CD14-positive monocyte (primary cell): ENCODE results near the gene DGUOK. TPM values are rescaled to one million over a fixed set of nuclear protein-coding genes. Genes with fewer than 3 reads are reported as not detected.

Experiments used
- DNase-seq, 3 donors: peaks; one replicate each; pipeline ENCODE4 v3.0.0-alpha.2; 2011 to 2022
- H2AFZ ChIP-seq: 2 replicates; pipeline ENCODE4 v1.6.0; 2012; ENCODE audit warnings: mild to moderate bottlenecking, low read depth, low read length, inconsistent platforms; ENCODE audit not compliant: insufficient read depth, poor library complexity, severe bottlenecking
- H3K27ac ChIP-seq, 2 donors: 1 replicate in 1 of 2; 2 replicates in 1 of 2; pipeline ENCODE4 v1.5.1; 2012 to 2013; ENCODE audit warnings: low read length in 2 of 2, control low read depth in 1 of 2, inconsistent platforms in 1 of 2, low read depth in 1 of 2, mild to moderate bottlenecking in 1 of 2
- H3K27me3 ChIP-seq, 2 donors: one replicate each; pipeline versions ENCODE4 v1.6.0 to v1.6.1; 2011 to 2013; ENCODE audit warnings: low read length in 2 of 2; ENCODE audit not compliant: control insufficient read depth in 2 of 2, insufficient read depth in 2 of 2
- H3K36me3 ChIP-seq, 2 donors: replicated peaks in 1 of 2; 1 replicate in 1 of 2; 2 replicates in 1 of 2; pipeline versions ENCODE4 v1.5.1 to v1.6.1; 2012 to 2013; ENCODE audit warnings: low read length in 2 of 2, control low read depth in 1 of 2, inconsistent platforms in 1 of 2, mild to moderate bottlenecking in 1 of 2; ENCODE audit not compliant: insufficient read depth in 2 of 2, control insufficient read depth in 1 of 2
- H3K4me1 ChIP-seq, 2 donors: 1 replicate in 1 of 2; 2 replicates in 1 of 2; pipeline versions ENCODE4 v1.5.1 to v1.6.1; 2012 to 2013; ENCODE audit warnings: low read length in 2 of 2, control low read depth in 1 of 2, inconsistent platforms in 1 of 2, mild to moderate bottlenecking in 1 of 2, moderate library complexity in 1 of 2; ENCODE audit not compliant: insufficient read depth in 2 of 2, control insufficient read depth in 1 of 2
- H3K4me2 ChIP-seq: replicated peaks from 2 replicates; pipeline ENCODE3; 2012; ENCODE audit warnings: low read length, moderate library complexity, mild to moderate bottlenecking; ENCODE audit not compliant: poor library complexity, severe bottlenecking; ENCODE audit errors: extremely low read depth
- H3K4me3 ChIP-seq, 3 experiments: fragments of 200-600 bp in 1 of 3; sonication (generic) in 1 of 3; replicated peaks in 1 of 3; 1 replicate in 2 of 3; 2 replicates in 1 of 3; pipeline ENCODE4 v1.5.1; 2011 to 2013; ENCODE audit warnings: low read length in 3 of 3, mild to moderate bottlenecking in 3 of 3, control low read depth in 2 of 3, low read depth in 2 of 3, inconsistent platforms in 1 of 3, moderate library complexity in 1 of 3
- H3K79me2 ChIP-seq: 2 replicates; pipeline ENCODE4 v1.6.0; 2012; ENCODE audit warnings: mild to moderate bottlenecking, control low read depth, inconsistent platforms, low read length, moderate library complexity; ENCODE audit not compliant: insufficient read depth
- H3K9ac ChIP-seq: 2 replicates; pipeline ENCODE4 v1.6.0; 2017; ENCODE audit warnings: low read length, mild to moderate bottlenecking; ENCODE audit not compliant: insufficient read depth, poor library complexity, severe bottlenecking
- H3K9me3 ChIP-seq, 2 donors: replicated peaks in 1 of 2; 1 replicate in 1 of 2; 2 replicates in 1 of 2; pipeline versions ENCODE4 v1.5.1 to v1.6.1; 2012 to 2013; ENCODE audit warnings: low read length in 2 of 2, control low read depth in 1 of 2; ENCODE audit not compliant: control insufficient read depth in 1 of 2, insufficient read depth in 1 of 2
- H4K20me1 ChIP-seq: 2 replicates; pipeline ENCODE4 v1.6.0; 2012; ENCODE audit warnings: mild to moderate bottlenecking, low read length, control low read depth, moderate library complexity; ENCODE audit not compliant: insufficient read depth
- H3K27ac Mint-ChIP-seq, 7 donors: one replicate each; pipeline ENCODE4 v1.8.0; 2020; ENCODE audit warnings: mild to moderate bottlenecking in 7 of 7, mixed read lengths in 7 of 7, moderate library complexity in 6 of 7, inconsistent platforms in 2 of 7
- H3K27me3 Mint-ChIP-seq, 3 donors: one replicate each; pipeline ENCODE4 v1.8.0; 2021 to 2022; ENCODE audit warnings: low read depth in 3 of 3, mild to moderate bottlenecking in 3 of 3, mixed read lengths in 3 of 3, moderate library complexity in 3 of 3, inconsistent platforms in 1 of 3
- H3K36me3 Mint-ChIP-seq, 2 donors: one replicate each; pipeline ENCODE4 v1.8.0; 2020; ENCODE audit warnings: mixed read lengths in 2 of 2, inconsistent platforms in 1 of 2, mild to moderate bottlenecking in 1 of 2
- H3K4me1 Mint-ChIP-seq: one replicate; pipeline ENCODE4 v1.8.0; 2020; ENCODE audit warnings: mild to moderate bottlenecking, mixed read lengths
- H3K4me3 Mint-ChIP-seq, 2 donors: one replicate each; pipeline ENCODE4 v1.8.0; 2020; ENCODE audit warnings: mild to moderate bottlenecking in 2 of 2, mixed read lengths in 2 of 2, moderate library complexity in 1 of 2
- H3K9me3 Mint-ChIP-seq, 7 donors: one replicate each; pipeline ENCODE4 v1.8.0; 2020 to 2022; ENCODE audit warnings: mixed read lengths in 7 of 7, mild to moderate bottlenecking in 6 of 7, moderate library complexity in 6 of 7, inconsistent platforms in 2 of 7
- CTCF ChIP-seq: fragments of 200-600 bp; IDR thresholded peaks from one replicate; pipeline ENCODE4 v1.8.0; 2022; ENCODE audit warnings: antibody characterized with exemption, mild to moderate bottlenecking
- WGBS: methylation state at CpG from one replicate; pipeline ENCODE4 v1.1.5; 2013; ENCODE audit warnings: missing lambda C conversion rate; ENCODE audit not compliant: insufficient coverage; 5-methylcytosine and 5-hydroxymethylcytosine counted together
- intact Hi-C, 2 donors: fragments of 100-400 bp; cut with micrococcal nuclease; formaldehyde crosslinking; loops; one replicate each; pipeline versions ENCODE4 v1.15.0 to v1.15.1; 2023
- polyA plus RNA-seq, 3 donors: library from polyadenylated mRNA; depleted of rRNA in 1 of 3; unstranded in 2 of 3; stranded (reverse) in 1 of 3; fragments of 300-500 nt in 2 of 3; fragments of >200 nt in 1 of 3; fragmentation: Illumina TruSeq in 2 of 3; gene quantifications; 1 replicate in 2 of 3; 2 replicates in 1 of 3; pipeline ENCODE4 v1.2.3, GENCODE V29; 2012 to 2021

Gene DGUOK
- polyA plus RNA-seq, 3 donors = 62.9 to 129 (median 123) TPM

GRCh38 chr2:73984922-73985307, 58.2 kb downstream of the DGUOK start:
- Mint-ChIP-seq H3K36me3 (peaks cover 28 to 42% of the 10 kb centered on the region in 2 donors), H3K9me3 (peaks cover 0 to 3% (median 0%) of the 10 kb centered on the region in 7 donors), H3K27me3 (peaks cover 0 to 3% (median 0%) of the 10 kb centered on the region in 3 donors), H3K4me1 (peaks cover 82% of the 10 kb centered on the region), H3K4me3 (peak overlapping the region in 1 of 2 donors; percentile 31), H3K27ac (no peak overlapping the region)
- peak overlapping the region; percentile 95 for H3K4me2 ChIP-seq
- no peak for DNase-seq
- H2AFZ ChIP-seq = no peak overlapping the region
- intact Hi-C loops = loop anchor here (5.0 to 10.0 kb wide), 6 partner anchors 33 to 160 kb away; partner anchors contain the start of genes DGUOK (in 1 of the 2) and STAMBP (in 1 of the 2)
- 0% methylated on average over 27 of the region's 58 CpGs for WGBS
- H3K27me3 ChIP-seq = no peaks in the 10 kb centered on the region
- H3K36me3 ChIP-seq = peaks cover 11 to 31% of the 10 kb centered on the region in 2 donors
- H4K20me1 ChIP-seq = peaks cover 42% of the 10 kb centered on the region
- H3K4me3 ChIP-seq = peak overlapping the region in 1 of 3 experiments; percentile 81
- H3K27ac ChIP-seq = no peak overlapping the region
- no peaks in the 10 kb centered on the region for H3K9me3 ChIP-seq
- H3K9ac ChIP-seq = peak overlapping the region; percentile 63
- peaks cover 75 to 89% of the 10 kb centered on the region in 2 donors for H3K4me1 ChIP-seq
- no peak for TF ChIP-seq CTCF
- H3K79me2 ChIP-seq = peaks cover 54% of the 10 kb centered on the region

GRCh38 chr2:73985308-73986084, 58.8 kb downstream of the DGUOK start:
- peaks cover 12 to 37% of the 10 kb centered on the region in 2 donors for H3K36me3 ChIP-seq
- Mint-ChIP-seq H3K27me3 (peaks cover 0 to 3% (median 0%) of the 10 kb centered on the region in 3 donors), H3K4me3 (peak overlapping the region; percentile 93 to 94), H3K36me3 (peaks cover 34 to 48% of the 10 kb centered on the region in 2 donors), H3K4me1 (peaks cover 82% of the 10 kb centered on the region), H3K9me3 (peaks cover 0 to under 1% (median 0%) of the 10 kb centered on the region in 7 donors), H3K27ac (peak overlapping the region; percentile 88 to 94 (median 93))
- under 1% methylated on average over 47 of the region's 66 CpGs for WGBS
- no peaks in the 10 kb centered on the region for H3K27me3 ChIP-seq
- peaks cover 60% of the 10 kb centered on the region for H3K79me2 ChIP-seq
- intact Hi-C loops = loop anchor here (5.0 to 10.0 kb wide), 3 partner anchors 33 to 161 kb away; partner anchors contain the start of gene STAMBP (in 1 of the 2)
- peak overlapping the region; percentile 85 to 94 for H3K27ac ChIP-seq
- H3K9me3 ChIP-seq = no peaks in the 10 kb centered on the region
- peaks cover 73 to 89% of the 10 kb centered on the region in 2 donors for H3K4me1 ChIP-seq
- H4K20me1 ChIP-seq = peaks cover 47% of the 10 kb centered on the region
- H3K9ac ChIP-seq = peak overlapping the region; percentile 66
- peak overlapping the region; percentile 95 for H3K4me2 ChIP-seq
- DNase-seq = peak; percentile 76 to 90 (median 87)
- TF ChIP-seq CTCF = no peak
- peak overlapping the region; percentile 69 to 83 (median 78) for H3K4me3 ChIP-seq
- H2AFZ ChIP-seq = peak overlapping the region; percentile 68
